Measurements from ENCODE around the gene GPR132.

Gene GPR132

DNA sequence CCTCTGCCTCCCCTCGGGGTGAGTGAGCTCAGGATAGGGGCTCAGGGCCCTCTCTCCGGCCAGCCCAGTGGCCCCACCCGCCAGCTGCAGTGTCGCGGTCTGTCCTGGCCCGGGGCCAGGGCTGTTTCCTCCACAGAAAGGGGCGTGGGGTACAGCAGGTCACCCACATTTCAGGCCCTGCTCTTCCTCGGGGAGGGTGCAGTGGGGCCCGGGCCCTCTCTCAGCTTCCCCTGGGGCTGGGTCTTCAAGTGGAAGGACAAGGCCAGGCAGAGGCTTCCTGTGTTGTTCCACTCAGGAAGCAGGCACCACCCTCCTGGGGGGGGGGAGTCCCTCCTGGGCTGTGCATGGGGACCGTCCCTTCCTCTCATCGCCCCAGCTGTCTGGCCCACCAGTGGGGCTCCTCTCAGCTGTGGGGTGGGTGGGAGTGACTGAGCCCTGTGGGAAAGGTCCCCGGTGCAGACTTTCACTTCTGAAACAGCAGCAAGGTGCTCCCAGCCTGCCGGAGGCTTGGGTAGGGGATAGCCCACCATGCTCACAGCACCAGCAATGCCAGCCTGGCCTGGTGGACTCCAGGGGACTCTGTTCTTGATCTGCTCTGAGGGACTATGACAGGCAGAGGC, 3.7 kb downstream of the GPR132 start:
- DNase-seq (ENCODE audit: low read depth in 2 of 2): no peak

DNA sequence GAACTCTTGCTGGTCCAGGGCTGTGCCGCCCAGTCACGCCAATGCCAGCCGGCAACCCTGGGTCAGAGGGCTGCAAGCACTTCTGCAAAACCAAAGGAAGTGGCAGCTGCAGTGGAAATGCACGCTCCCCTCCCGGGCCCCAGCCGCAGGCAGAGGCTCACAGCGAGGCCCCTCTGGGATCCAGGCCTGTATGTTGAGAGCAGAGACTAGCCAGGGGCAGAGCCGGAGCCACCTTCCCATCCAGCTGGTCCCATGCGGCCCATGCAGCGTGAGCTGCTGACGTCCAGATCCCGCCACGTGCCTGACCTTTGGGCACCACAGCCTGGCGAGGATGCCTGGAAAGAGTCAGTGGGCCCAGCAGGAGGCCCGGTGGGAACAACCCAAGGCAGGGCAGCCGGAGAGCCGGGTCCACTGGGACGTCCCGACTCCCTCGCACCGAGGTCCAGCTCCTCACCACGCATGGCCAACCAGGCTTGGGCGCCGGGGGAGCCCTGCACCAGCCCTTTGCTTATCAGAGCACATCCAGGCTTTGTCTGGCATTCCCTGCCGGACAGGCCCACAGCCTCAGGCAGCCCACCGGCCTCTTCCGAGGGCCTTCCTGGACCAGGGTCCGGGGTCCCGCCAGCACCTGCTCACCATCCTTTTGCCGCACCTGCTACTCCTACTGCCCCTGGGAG, 4.3 kb downstream of the GPR132 start:
- DNase-seq (ENCODE audit: low read depth in 2 of 2): no peak

DNA sequence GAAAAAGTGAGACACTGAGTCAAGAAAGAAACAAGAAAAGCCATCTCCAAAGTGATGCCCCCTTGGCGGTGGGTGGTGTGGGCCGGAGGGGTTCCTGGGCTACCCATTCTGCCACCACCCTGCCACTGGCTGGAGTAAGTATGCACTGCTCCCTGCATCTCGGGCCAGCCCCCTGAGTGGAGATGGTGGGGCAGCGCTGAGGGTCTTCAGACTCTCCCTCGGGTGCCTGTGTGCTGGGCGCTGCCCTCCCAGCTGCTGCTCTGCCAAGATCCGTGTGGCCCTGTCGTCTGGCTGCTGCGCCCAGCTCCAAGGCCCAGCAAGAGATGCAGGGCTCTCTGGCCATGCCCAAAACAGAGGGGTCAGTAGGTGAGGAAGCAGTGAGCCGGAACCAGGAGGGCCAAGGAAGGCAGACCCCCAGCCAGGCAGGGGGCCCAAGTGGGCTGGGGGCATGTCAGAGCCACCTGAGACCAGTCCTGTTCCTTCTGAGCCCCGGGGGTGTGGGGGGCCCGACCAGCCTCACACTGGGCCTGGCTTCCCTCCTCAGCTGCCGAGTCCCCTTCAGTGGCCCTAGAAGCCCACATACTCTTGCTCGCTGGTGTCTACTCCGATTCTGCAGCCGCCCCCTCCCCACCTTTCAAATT, 5.2 kb downstream of the GPR132 start:
- no peak for DNase-seq (ENCODE audit: low read depth in 2 of 2)

- no peak for DNase-seq (ENCODE audit: low read depth in 2 of 2)
These were observed 6.0 kb downstream of the GPR132 start for GRCh38 chr14:105059035-105059924.

DNA sequence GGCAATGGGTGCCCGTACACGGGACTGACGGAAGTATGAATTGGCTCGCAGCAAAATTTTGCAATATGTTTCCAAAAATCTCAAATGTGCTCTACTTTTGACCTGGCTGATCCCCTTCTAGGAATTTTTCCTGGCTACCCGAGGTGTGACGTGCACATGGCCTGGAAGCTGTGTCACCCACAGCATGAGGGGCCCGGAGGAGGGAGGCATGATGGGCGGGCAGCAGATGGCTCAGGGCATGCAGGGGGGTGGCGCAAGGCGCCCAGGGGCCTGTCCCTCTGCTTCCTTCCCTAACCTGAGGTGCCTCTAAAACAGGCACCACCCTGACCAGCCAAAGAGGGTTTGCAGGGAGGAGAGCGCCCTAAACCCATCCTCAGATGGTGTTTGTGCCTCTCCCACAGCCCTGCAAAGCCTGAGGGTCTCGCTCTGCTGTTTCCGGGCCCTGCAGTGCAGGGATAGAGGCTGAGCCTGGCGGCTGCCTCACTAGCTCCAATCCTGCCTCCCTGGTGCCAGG, 6.7 kb downstream of the GPR132 start:
- no peak for DNase-seq (ENCODE audit: low read depth in 2 of 2)

GRCh38 chr14:105056303-105056831, 8.9 kb downstream of the GPR132 start:
- no peak for DNase-seq (ENCODE audit: low read depth in 2 of 2)

DNA sequence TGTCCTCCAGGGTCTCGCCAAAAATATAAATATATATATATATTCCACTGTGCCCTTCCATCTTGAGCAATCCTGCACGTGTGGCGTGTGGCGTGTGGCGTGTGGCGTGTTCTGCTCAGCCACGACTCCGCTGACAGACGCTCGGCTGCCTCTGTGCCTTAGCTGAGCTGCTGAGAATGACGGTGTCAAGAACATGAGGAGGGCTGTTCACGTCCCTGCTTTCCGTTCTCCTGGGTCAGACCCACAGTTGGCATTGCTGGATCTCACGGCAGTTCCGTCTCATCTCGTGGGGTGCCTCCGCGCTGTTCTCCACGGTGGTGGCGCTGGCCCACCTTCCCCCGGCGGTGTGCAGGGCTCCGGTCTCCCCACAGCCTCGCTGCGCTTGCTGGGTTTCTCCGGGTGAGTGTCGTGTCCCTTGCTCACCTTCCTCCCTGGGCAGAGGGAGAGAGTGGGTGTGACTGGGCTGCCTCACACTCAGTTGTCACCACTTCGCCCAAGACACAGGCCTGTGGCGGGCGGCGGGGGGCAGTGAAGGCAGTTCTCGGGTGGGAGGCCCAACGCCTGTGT, 9.4 kb downstream of the GPR132 start:
- no peak for DNase-seq (ENCODE audit: low read depth in 2 of 2)

- DNase-seq (ENCODE audit: low read depth in 2 of 2): no peak
These were observed 9.9 kb downstream of the GPR132 start for GRCh38 chr14:105055334-105055733.

DNA sequence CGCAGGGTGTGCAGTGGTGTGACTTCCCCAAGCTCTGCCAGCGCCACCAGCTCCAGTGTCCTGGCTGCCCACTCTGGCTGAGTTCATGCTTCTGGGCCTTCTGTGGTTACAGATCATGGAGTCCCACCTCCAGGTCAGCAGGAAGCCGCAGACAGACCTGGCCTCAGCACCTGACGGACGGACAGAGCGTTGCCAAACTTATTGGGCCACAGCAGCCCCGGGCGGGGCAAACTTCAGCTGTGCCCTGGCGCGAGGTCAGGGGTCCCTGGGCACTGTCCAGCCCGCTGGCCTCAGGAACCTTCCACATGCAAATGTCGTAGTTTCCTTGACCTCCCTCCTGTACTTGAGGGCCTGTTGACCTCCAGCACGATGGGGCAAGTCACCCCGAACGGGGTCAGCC, 11.2 kb downstream of the GPR132 start:
- no peak for DNase-seq (ENCODE audit: low read depth in 2 of 2)

DNA sequence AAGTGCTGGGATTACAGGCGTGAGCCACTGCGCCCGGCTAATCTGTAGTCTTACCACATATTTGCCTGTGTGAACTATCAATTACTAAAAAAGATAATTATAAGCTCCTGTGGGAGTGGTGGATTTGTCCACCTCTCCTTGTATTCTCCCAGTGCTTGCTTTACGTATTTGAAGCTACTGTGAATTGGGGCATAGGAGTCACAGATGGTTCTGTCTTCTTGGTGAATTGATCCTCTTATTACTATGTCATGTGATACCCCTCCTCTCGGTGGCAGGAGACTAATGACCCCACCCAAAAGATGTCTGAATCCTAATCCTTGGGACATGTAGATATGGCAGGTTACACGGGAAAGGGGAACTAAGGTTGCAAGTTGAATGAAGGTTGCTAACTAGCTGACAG, 11.8 kb downstream of the GPR132 start:
- no peak for DNase-seq (ENCODE audit: low read depth in 2 of 2)

GRCh38 chr14:105052110-105052458, 13.1 kb downstream of the GPR132 start:
- DNase-seq (ENCODE audit: low read depth in 2 of 2): no peak

DNA sequence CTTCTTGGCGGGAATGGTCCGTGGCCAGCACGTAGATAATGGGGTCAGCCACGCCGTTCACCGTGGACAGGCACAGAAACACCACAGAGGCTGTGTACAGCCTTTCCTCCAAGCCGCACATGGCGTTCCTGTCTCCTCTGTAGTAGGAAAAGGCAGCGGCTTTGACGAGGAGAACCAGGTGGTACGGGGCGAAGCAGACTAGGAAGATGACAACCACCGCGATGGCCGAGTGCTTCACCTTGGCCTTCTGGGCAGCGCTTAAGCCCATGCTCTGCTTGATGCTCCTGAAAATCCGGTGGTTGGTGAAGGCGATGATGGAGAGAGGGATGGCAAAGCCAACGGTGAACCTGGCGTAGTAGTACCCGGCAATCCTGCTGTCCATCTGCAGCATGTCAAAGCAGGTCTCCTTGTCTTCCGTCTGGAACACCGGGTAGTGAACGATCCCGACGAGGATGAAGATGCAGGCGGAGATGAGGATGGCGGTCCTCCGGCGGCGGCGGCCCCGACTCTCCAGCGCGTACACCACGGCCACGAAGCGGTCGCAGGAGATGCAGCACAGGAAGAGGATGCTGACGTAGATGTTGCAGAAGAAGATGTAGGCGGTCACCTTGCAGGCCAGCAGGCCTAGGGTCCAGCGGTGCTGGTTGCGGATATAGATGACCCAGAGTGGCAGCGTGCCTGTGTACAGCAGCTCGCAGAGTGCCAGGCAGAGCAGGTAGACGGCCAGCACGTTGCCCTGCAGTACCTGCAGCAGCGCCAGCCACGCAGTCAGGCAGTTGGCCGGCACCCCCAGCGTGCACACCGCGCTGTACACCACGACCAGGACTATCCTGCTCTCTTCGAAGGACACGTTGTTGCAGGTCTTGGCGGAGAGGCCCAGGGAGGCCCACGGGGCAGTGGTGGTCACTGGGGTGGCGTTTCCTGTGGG, 13.8 kb downstream of the GPR132 start:
- no peak for DNase-seq (ENCODE audit: low read depth in 2 of 2)

GRCh38 chr14:105050551-105050897, 14.7 kb downstream of the GPR132 start:
- DNase-seq (ENCODE audit: low read depth in 2 of 2): no peak

DNA sequence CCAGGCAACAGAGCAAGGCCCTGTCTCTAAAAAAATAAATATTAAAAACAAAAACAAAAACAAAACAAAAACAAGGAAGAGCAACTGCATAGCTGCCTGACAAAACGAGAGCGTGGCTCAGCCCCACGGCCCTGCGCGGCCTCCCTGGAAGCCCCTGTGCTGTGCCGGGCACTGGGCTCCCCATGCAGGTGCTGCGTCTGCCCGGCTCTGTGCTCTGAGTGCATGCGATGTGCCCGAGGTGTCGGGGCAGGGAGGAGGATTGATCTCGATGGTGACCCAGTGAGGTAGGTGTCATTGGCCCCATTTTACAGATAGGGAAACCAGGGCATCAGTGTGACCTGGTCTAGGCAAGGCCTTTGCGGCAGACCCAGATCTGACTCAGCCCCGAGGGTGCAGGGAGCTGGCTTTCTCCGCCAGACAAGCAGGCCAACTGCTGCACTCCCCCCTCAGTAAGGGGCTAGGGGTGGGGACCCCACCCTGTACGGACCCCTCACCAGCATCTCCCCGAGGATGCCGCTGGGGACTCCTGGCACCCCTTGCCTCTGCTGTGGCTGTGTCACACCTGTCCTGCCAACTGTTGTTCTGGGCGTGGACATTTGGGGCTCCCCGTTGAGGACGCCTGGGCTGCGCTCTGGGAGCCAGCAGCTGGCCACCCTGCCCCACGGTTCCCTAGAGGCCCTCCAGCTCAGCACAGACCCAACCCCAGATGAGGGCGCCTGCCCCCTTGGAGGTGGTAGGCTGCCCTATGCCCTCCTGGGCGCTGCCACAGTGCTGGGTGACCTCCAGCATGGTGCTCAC, 15.3 kb downstream of the GPR132 start:
- DNase-seq (ENCODE audit: low read depth in 2 of 2): no peak

DNA sequence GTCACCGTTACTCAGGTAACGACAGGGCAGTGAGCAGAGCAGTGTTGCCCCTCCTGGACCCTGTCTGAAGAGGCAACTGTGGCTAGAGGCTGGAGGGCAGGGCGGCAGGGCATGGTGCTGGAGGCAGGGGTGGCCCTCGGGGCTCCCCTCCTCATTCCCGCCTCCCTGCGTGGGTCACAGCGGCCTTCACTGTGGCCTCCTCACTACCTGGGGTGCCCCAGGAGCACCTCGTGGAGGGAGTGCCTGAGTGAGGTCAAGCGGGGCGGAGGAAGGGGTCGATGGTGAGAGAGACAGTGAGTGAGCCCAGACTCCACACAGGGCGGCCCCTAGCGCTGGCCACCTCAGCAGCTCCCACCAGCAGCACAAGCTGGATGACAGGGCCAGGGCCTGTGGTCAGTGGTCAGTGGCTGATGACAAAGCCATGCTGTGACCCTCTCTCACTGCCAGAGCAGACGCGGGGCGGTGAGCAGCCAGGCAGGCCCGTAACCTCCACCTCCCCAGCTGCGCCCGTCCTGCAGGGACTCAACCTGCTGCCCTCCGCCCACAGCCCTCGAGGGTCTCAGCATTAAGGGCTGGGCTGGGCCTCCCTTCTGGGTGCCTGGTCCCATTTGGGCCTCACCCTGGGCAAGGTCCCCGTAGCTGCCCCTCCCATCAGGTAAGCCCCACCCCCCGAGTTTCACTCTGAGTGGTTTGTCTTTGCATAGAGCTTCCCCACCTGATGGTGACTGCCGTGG, 17.8 kb downstream of the GPR132 start:
- DNase-seq (ENCODE audit: low read depth in 2 of 2): no peak

- DNase-seq (ENCODE audit: low read depth in 2 of 2): no peak
These were observed 18.3 kb downstream of the GPR132 start for GRCh38 chr14:105046891-105047282.

DNA sequence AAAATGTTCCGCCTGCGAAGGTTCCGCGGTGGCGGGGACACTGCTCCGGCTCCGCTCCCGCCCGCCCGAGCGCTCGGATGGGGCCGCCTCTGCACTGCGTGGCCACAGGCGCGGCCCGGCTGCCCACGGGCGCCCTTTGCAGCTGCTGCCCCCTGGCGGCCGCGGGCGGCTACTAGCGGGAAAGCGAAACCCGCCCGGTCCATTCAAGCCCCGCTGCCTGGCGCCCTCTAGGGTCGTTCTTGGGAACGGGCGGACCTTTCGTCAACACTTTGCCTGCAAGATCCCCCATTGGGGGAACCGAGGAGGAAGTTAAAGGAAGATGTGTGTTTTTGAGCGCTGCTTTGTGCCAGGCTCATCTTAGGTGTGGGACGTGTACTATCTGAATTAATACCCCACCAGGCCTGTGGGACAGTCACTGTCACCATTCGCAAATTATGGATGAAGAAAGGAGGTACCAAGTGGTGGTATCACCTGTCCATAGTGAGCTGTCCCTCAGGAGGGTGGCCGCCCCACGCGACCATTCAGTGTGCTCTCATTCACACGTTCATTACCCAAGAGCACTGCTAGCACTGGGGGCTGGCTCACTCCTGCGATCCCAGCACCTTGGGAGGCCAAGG, 19.4 kb downstream of the GPR132 start:
- DNase-seq (ENCODE audit: low read depth in 2 of 2): peak in 1 of 2 experiments; percentile 60

- DNase-seq (ENCODE audit: low read depth in 2 of 2): no peak
These were observed 21.6 kb downstream of the GPR132 start for GRCh38 chr14:105043641-105044040.

DNA sequence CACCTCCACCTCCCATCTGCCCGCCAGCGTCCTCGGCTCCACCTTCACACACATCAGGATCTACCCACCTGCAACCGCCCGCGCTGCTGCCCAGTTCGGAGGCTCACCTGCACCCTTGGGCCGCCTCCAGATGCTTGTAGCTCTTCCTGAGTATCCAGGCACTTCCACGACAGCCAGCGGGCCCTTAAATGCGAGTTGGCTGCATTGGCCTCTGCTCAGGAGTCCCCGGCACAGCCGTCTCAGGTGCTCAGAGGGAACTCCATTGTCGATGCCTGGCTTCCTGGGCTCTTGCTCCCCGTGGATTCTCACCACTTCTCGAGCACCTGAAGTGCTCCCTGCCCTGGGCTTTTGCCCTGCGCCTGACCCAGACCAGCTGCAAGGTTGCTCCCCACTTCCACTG, 22.4 kb downstream of the GPR132 start:
- no peak for DNase-seq (ENCODE audit: low read depth in 2 of 2)

All from fibroblast of skin of left quadriceps (primary cell).